ENCODE data around the gene JARID2.
"Not testable (repeated sequence)": the region's sequence is repeated elsewhere in the genome, so short reads cannot be mapped to it uniquely, and the experiment has no call there.

Gene JARID2

DNA sequence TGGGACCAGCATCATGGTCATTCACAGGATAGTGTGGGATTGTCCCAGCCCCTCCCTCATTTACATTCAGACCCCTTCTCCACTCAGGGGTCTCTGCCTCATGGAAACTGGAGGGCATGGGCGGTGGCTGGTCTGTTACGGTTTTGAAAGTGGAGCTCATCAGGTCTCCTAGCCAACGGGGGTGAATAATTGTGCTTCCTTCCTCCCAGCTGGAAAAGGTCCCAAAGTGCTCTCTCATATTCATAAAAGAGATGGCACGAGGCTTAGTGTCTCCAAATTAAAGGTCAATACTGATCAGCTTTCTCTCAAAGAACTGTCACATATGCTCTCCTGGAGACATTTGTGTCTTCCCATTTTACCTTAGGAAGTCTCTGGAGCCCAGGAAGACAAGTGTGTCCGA is 19.9 kb downstream of the JARID2 start:
- no peak for DNase-seq (ENCODE audit: low read depth)

DNA sequence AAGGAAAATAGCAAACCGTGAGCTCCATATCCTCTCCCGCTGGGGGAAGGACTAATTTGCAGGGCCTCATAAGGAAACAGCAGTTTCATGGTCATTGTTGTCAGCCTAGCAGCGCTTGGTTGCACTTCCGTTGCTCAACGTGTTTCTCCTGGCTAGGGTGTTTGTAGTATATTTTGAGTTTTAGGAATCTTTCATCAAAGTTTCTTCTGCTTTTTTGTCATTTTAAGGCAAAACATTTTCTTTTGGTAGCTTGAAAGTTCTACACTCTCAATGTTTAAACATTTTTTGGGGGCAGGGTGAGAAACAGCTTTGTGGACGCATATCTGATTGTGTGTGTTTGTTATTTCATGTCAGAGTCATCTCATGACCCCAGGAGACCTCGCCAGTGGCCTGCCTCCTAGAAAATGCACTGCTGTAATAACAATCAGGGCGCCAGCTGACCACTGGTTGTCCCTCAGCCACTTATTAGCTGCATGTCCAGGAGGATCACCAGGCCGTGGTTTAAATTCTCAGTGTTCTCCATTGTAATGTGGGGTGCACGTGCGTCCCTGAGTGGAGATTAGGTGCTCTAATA is 20.6 kb downstream of the JARID2 start:
- DNase-seq (ENCODE audit: low read depth), result no peak

DNA sequence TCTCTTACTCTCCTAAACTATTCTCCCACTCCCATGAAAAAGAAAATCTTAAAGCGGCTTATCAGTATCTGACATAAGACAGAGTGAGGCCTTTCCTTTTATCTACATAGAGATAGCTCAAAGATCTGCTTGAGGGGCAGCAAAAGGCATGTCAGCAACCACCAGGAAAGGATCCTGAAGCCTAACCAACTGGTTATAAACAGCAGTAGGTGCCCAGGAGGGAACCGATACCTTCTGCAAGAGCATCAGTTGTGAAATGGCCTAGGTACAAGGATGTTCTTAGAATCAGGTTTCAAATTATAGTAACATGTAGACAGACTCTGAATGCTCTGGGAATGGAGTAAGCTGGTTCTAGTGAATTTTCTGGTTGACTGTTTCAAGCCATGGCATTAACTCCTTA is 21.4 kb downstream of the JARID2 start:
- no peak for DNase-seq (ENCODE audit: low read depth)

DNA sequence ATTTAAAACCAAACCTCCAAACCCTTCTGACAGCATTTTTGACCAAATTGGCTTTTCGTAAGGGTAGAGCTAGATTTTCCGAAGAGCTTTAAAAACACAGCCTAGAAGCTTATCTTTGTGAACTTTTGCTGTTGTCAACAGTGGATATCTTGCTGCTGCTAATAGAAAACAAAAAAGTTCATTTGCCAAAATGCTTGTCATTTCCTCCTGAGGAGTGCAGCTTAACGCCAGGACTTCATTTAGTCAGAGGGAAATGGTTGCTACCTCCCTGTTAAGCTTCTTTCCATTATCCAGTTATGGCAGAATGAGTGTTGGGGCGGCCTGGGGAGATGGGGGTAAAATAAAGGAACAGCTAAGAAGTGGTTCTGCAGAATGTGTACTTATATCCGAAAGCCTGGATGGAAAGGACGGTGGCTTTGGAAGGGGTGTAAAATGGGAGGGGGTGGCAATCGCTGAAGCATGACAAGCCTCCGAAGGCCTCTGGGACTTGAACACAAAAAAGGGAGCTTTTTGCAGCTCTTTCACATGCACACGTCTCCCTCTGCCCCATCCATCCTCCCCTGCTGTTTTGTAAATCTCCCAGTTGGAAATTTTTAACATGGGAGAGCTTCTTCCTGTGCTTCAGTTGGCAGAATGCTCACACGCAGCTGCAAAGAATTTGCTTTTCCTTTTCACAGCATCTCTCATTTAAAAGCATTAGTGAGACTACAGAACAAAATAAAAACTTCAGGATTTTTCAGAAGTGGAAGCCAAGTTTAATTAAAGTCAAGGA is 22.5 kb downstream of the JARID2 start:
- no peak for DNase-seq (ENCODE audit: low read depth)

DNA sequence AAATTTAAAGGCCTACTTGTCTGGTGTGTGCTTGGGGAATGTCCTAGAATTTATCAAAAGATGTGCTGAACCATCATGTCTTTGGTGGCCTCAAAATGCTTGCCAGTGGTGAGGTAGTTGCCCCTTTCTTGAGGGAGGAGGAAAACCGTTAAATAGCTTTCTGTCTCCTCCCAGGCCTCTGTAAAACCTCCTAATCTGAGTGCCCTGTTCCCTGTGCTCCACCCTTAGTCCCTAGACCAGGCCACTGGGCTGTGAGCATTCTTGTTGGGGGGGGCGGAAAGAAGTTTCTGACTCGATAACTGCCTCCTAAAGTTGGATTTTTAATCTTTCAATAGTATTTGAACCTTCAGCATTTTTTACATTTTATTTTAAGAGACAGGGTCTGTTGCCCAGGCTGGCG is 23.1 kb downstream of the JARID2 start:
- no peak for DNase-seq (ENCODE audit: low read depth)

DNA sequence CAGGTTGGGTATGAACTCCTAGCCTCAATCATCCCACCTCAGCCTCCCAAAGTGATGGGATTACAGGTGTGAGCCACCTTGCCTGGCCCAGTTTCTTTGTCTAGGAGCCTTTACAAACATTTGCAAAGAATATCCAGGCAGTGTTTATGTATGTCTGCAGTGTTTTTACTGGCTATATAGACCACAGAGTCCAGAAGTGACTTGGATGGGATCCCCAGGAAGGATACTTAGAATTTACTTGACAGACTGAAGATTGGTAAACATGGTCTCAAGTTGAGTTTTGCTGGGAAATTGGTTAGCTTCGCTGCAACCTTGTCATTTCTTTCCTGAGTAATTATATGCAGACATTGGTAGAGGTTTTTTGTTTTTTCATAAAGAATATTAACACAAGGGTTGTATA is 23.8 kb downstream of the JARID2 start:
- DNase-seq (ENCODE audit: low read depth), result no peak

DNA sequence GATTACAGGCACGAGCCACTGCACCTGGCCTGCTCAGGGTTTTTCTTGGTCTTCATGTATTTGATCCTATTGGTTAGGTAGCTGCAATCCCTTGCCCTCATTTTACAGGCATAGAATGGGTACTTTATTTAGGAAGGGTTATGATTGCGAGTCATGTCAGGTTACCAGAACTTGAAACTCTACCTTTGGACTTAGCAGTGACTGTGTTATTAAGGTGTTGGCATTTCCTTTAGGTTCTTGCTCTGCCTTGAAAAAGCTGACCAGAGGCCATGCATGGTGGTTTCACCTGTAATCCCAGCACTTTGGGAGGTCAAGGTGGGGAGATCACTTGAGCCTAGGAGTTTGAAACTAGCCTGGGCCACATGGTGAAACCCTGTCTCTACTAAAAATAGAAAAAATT is 24.5 kb downstream of the JARID2 start:
- DNase-seq (ENCODE audit: low read depth), result no peak

DNA sequence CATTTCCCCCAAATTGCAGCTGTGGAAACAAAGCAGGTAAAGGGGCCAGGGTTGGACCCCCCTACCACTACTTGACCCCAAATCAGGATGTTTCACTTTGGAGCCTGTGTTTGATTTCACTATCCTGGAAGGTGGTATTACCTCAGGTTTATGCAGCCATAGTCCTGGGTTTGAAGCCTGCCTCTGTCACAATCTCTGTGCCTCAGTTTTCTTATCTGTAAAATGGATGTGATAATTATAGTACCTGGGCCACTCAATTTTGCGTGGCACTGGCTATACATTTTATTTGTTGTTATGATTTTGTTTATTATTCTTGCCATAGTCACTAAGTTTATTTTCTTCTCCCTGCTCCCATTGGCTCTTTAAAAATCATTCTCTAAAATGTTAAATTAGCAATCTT is 26.7 kb downstream of the JARID2 start:
- DNase-seq (ENCODE audit: low read depth), result no peak

DNA sequence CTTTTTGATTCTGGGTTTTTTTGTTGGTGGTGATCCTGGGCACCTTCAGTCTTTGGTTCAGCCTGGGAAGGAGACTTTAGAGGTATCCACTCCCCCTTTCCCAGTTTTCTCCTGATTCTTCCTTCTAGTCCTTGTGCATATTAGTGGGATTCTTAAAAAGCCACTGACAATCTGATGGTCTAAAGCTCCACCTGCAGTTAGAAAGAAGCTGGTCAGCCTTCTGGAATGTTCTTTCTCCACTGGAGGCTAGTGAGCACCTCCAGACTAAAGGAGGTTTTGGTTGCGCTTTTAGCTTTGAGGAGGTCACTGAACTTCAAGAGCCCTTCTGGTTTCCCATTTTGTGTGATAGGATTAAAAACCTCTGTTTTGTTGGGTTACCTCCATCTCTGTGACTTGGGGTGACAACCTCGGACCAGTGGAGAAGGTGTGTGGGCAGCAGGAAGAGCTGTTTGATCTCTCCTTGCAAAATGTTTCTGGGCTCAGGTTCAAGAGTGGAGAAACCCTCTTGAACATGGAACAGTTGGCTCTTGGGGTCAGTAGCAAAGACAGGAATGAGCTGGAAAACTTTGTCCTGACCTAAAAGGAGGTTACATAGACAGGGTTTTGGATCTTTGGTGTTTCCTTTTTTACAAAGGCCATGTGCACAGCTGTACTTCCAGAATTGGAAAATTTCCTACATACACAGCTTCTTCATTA is 29.0 kb downstream of the JARID2 start:
- DNase-seq (ENCODE audit: low read depth), result no peak

DNA sequence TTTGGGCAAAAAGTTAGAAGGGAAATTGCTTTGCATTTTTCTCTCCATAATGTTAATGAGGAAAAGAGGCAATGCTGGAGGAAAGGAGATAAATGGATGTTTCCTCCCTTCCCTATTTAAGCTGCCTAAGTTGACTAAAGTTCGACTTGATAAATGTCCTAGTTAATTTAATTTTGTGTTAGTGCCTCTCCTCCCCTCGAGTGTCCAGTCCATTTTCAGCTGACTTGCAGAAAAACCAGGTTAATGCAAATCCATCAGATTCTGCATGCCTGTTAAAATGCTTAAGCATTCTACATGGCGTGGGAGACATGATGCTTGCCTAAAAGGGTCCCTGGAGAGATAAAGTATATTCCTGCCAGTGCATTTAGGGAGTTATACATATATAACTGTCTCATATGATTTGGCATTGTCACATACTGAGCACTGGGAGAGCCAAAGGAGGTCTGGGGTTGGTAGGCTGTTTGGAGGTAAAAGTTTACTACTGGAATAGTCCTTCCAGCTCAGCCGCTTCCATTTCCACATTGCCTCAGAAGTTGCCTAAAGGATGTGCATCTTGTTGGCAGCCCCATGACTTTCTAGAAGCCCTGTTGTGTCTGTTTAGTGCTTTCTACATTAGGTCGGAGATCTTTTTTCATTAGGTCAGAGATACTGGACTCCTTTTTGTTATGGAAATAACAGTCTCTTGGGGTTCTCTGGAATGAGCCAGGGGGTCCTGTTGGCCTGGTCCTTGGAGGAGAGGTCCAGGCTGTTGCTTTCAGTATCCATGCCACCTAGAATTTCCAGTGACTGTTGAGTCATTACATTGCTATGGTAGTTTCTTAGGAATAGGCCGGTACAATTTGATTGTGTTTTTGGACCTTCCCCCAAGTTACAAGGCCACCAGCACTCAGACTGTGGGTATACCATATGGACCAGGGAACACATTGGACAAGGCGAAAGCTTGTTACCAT is 30.4 kb downstream of the JARID2 start:
- DNase-seq (ENCODE audit: low read depth), result no peak

DNA sequence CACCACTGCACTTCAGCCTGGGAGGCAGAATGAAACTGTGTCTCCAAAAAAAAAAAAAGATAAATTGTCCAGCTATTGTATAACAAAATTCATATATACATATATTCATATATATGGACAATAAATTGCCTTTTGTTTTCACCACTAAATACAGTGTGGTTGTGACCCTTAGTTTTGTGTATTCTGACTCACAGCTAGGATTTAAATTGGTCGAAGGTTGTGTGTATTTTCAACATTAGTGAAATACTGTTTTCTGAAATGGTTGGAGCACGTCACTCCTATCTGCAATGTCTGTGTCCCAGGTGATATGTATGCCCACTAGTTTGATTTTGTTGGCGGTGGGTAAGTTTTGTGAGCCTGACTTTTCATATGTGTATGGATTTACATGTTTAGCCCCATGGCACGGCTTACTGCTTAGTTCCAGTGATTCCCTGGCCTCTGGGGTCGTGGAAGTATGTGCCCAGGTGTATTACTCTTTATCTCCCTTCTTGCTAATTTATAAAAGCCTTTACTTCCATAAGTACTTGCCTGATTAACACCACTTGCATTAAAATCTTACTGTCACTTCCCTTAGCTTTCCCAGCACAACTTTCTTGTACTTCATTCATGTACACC is 33.3 kb downstream of the JARID2 start:
- no peak for DNase-seq (ENCODE audit: low read depth)

DNA sequence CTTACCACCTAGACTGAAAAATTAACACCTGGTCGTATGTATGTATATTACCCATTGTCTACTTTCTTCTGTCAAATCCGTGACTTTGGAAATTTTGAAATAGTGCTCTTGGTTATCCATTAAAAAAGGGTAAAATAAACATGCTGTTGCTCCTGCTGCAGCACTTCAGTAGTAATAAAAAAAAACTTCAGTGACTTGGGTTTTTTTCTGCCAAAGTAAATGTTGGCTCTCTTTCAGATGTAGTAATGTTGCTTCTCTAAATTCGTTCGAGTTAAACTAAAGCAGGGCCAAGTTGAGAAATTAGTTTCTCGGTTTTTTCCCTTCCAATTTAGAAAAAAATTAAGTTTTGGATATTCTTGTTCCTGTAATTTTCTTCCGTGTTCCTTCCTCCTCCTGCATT is 34.2 kb downstream of the JARID2 start:
- no peak for DNase-seq (ENCODE audit: low read depth)

DNA sequence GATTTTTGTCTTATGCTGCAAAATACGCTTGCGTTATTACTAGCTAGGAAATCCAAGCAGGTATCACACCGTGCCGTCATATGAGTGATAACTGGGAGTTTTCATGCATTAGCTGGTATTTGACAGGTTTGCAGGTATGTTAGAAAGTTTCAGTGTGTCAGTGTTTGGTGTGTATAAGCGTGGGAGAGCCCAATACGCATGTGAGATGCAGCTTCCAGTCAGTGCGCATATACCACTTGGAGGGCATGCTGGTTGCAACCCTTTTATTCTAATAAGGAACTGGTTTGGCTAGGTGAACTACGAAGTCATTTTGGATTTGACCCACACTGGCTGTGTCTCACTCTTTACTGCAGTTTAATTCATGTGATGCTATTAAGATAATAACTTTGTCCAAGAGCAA is 35.1 kb downstream of the JARID2 start:
- DNase-seq (ENCODE audit: low read depth), result no peak

DNA sequence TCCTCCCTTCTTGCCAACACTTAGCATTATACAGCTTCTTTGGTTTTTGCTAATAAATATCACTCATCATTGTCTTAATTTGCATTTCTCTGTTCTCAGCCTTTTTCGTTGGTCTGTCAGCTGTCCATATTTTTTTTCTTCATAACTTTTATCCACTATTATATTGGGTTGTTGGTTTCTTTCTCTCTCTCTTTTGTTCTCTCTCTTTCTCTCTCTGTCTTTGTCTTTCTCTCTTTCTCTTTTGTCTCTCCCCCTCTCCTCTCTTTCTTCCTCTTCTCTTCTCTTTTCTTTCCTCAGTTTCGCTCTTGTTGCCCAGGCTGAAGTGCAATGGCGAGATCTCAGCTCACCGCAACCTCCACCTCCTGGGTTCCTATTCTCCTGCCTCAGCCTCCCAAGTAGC is 36.5 kb downstream of the JARID2 start:
- no peak for DNase-seq (ENCODE audit: low read depth)

DNA sequence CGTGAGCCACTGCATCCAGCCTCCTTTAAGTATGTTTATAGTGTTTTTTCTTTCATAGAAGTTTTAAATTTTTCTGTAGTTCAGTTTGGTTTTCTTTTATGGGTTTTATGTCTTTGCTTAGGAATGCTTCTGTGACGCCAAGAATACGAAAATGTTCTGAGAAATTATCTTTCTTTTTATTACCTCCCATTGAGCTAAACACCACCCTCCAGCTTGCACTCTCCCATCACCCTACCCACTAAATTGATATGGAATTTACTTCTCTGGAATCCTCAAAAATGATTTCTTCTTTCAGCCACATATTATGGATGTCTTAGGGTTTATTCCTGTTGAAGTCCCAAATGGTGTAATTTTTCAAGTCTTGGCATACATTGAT is 38.1 kb downstream of the JARID2 start:
- DNase-seq (ENCODE audit: low read depth), result peak; percentile 68

DNA sequence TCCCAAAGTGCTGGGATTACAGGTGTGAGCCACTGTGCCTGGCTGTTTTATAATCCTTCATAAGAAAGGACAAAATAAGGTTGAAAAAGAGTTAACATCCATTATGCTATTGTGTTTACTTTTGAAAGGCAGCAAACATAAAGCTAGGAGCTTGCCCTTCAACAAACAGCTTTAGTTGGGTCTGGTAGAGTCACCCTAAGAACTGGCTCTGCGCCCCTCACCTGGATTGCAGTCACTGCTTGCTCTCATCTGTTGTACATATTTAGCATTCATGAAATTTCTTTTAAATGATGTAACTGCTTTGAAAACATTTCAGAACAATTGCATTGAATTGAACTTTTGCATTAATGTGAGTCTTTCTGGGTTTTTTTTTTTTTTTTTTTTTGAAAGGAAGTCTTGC is 38.9 kb downstream of the JARID2 start:
- no peak for DNase-seq (ENCODE audit: low read depth)

DNA sequence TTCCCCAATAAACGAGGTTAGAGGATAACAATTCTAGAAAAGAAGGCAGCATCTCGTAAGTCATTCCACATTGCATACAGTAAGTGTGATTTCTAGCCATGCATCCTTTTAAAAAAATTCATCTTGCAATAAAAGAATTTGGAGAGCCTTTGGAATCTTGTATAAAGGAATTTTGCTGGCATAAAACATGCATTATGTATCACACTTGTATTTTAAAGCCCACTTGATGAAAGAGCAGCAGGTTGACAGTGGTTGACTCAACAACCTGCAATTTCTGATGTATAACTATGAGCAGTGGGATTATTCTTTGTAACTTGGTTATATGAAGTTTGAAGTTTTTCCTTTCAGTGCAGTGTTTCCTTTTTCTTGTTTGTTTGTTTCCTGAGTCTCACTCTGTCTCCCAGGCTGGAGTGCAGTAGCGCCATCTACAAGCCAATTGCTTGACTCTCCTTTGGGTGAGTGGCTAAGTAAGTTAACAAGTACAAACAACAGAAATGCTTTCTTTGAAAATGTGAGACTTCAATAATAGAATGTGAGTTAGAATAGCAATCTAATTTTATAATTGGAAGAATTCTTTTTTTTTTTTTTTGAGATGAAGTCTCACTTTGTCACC is 39.9 kb downstream of the JARID2 start:
- no peak for DNase-seq (ENCODE audit: low read depth)

DNA sequence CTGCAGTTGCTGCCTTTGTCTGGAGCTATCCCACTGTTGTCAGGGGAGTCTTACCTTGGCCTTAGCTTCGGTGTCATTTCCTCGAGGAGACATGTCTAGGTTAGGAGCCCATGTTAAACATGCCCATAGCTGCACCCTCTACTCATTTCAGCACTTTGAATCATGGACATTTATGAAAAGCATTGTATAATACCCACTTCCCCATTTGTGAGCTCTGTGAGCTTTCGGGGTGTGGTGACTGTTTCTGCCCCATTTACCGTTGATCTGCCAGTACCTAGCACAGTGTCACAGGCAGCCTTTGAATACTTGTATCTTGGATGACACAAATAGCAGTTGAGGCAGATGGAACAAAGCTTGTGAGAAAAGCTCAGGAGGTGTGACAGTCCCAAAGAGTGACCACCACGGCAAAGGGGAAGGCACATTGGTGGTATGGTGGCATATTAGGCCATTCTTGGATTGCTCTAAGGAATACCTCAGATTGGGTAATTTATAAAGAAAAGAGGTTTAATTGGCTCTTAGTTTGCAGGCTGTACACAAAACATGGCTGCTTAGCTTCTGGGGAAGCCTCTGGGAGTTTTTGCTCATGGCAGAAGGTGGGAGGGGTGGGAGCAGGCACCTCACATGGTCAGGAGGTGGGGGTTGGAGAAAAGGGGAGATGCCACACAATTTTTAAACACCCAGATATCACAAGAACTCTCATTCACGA is 42.0 kb downstream of the JARID2 start:
- DNase-seq (ENCODE audit: low read depth), result no peak

DNA sequence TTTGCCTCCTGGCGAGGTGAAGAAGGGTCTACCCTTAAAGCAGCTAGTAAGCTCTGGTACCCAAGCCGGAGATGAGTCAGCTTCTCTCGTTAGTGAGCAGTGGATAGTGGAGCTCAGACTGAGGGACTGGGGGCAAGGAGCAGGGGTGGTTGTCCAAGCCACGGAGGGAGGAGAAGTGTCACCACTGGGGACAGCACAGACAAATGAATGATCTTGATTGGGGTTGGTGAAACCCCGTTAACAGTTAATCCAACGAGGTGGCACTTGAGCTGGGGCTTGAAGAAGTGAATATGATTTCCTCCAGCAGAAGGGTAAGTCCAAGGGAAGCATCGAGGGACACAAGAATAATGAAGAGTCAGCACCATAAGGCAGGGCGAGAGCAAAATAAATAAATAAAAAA is 43.0 kb downstream of the JARID2 start:
- DNase-seq (ENCODE audit: low read depth), result no peak

DNA sequence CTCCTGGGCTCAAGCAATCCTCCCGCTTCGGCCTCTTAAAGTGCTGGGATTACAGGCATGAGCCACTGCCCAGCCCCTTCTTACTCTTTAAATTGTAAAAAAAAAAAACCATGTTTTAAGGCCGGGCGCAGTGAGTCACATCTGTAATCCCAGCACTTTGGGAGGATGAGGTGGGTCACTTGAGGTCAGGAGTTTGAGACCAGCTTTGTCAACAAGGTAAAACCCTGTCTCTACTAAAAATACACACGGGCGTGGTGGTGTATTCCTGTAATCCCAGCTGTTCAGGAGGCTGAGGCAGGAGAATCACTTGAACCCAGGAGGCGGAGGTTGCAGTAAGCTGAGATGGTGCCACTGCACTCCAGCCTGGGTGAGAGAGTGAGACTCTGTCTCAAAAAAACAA is 43.6 kb downstream of the JARID2 start:
- not testable (repeated sequence) for DNase-seq (ENCODE audit: low read depth)
